Measurements from ENCODE around the gene DDX51.

DDX51 gene

DNA sequence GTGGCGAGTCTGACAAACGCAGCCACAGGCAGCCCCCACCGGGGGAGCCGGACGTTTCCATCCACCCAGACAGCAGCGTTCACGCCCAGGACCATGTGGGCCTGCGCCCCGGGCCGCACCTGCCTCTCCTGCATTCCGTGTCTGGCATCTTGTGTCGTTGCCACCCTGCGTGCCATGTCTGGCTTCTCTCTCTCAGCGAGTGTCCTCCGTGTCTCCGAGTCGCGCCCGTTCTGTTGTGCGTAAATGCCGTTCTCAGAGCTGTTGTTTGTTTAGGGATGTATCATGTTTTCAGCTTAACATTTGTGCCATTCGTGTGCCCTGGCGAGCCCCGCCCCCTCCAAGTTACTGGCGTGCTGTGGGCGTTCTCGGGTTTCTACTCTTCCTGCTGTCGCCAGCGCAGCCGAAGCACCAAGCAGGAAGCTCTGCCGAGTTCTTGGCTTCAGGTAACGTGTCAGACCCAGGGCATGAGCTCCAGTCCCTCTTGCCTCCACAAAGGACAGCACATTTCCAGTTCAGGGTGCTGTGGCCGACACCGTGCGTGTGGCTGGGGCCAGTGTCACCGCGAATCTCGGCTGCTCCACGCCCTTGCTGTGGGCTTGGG is 34.8 kb upstream of the DDX51 start:
- no peak for DNase-seq

GRCh38 chr12:132178316-132178715 is 34.2 kb upstream of the DDX51 start:
- DNase-seq = no peak

DNA sequence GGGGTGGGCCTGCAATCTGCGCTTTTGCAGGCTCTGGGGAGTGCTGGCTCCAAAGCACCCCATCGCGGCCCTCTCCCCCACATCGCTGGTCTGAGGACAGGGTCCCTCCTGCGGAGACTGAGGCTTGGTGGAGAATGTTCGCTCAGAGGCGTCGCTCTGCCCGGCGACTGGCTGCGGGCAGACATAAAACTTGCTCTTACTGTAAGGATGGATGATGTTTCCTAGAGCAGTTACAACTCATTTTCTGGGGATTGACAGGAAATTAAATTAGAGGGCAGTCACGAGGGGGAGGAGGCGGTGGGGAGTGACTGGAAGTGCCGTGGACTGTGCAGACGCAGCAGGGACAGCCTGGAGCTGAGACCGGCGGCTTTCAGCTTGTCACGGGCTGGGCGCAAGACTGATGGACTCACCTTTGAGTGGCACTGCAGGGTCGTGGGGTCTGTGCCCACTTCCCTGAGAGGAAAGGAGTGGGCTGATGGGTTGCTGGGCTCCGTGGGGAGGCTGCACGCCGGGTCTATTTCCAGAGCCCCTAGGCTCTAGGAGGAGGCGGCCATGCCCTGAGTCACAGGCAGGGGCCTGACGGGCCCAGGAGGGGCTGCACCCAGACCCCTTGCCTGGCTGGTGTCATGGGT is 32.9 kb upstream of the DDX51 start:
- DNase-seq = no peak

DNA sequence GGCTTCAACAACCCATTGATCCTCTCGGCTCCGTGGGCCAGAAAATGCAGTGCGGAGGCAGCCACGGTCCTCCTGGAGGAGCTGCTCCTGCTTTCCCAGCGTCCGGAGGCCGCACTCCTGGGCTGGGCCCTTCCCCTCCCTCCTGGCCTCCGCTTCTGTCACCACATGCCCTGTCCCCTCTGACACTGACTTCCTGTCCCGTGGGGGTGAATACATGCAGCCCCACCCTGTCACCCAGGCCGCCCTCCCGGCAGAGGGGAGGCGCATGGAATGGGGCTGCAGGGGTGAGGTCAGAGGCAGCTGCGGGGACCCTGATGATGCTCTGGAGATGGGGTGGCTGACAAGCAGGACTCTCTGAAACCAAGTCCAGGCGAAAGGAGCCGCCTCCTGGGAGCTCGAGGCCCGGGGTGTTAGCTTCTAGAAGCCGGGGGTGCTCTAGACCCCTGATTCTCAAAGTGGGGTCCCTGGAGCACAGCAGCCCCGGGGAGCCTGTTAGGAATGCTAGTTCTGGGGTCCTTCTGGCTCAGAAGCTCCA is 32.3 kb upstream of the DDX51 start:
- no peak for DNase-seq

DNA sequence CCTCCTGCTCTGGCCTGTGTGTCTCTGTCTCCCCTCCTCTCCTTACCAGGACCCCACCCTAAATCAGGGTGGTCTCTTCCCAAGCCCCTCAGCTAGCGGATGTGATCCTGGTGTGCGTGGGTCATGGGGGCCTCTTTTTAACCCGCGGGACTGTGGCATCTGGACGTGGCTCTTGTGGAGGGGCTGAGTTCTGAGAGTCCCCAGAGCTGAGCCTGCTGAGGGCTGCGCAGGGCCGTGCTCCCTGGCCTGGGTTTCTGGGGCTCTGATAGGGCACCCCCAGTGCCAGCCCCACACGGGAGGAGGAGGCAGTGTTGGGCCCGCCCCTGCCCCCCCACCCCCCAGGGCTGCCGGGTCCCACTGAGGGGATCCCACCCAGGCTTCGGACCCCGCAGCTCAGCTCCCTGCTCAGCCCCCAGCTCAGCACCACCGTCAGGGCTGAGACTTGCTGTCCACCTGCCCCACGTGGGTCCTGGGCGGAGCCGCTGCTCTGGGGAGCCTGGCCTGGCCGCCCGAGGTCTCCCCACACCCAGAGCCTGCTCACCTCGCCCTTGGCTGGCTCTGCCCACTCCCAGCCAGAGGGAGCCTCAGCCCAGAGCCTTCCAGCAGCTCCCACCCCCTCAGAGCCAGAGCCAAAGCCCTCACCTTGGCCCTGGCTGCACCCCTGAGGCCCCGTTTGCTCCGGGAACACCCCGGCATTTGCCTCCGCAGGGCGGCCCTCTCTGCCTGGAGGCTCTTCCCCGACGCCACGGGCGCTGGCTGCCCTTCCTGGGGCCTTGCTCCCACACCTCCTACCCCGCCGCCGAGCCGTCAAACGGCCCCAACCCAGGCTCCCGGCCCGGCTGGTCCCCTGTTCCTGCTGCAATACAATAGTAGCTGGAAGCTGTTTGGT is 31.6 kb upstream of the DDX51 start:
- DNase-seq = no peak

GRCh38 chr12:132174839-132175490 is 30.8 kb upstream of the DDX51 start:
- DNase-seq = no peak

GRCh38 chr12:132174015-132174838 is 30.1 kb upstream of the DDX51 start:
- DNase-seq = no peak

DNA sequence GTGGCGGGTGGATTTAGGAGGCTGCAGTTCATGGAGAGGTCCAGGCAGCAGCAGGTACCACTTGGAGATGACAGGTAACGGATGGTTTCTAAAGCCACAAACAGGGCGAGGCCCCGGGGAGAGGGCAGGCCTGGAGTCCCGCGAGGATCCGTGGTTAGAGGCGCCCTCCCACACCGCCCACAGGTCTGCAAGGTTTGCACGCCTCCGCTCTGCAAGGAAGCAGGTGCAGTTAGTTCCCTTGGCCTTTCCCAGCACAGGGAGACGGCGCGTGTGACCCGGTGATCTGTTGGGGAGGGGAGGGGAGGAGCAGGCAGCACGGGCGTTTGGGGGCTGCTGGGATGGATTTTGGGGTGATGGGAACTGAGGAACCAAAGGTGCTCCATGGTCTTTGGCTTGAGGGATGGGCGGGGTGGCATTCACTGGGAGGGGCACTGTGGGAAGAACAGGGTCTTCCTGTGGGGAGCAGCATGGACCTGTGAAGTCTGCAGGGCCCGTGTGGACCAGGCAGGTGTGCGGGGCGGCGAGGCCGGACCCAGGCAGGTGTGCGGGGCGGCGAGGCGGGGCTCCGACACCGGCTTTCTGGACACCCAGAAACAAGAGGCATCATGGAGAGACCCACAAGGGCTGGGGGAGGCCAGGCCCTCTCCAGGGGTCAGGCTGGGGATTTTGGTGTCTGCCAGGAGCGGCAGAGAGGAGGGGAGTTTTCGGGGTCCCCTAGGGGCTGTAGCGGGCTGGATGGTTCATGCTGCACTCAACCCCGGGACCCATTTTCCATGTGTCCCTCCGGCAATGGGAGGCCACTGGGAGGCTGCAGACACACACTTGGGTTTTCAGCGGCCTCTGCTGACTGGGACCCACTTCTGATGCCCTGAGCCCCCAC is 29.3 kb upstream of the DDX51 start:
- no peak for DNase-seq

GRCh38 chr12:132172619-132173018 is 28.5 kb upstream of the DDX51 start:
- DNase-seq = no peak

DNA sequence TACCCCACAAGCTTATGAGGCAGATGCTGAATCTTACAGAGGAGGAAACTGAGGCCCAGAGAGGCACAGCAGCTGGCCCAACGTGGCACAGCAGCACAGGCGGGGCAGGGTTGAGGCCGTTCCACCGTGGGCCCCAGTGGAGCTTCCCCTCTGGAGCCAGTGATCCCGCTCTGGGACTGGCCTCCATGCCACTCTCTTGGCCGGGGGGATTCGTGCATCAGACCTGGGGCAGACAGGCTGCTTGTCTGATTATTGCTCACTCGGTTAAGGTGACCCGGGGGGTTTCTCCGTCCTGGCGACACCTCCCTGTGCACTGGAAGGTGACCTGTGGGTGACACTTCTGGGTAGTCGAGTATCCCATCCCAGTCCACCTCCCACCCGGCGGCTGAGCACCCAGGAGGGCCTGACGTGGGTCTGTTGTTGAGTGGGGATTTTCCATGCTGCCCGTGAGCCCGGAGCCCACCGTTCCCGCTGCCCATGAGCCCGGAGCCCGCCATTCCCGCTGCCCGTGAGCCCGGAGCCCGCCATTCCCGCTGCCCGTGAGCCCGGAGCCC is 27.9 kb upstream of the DDX51 start:
- DNase-seq = no peak

DNA sequence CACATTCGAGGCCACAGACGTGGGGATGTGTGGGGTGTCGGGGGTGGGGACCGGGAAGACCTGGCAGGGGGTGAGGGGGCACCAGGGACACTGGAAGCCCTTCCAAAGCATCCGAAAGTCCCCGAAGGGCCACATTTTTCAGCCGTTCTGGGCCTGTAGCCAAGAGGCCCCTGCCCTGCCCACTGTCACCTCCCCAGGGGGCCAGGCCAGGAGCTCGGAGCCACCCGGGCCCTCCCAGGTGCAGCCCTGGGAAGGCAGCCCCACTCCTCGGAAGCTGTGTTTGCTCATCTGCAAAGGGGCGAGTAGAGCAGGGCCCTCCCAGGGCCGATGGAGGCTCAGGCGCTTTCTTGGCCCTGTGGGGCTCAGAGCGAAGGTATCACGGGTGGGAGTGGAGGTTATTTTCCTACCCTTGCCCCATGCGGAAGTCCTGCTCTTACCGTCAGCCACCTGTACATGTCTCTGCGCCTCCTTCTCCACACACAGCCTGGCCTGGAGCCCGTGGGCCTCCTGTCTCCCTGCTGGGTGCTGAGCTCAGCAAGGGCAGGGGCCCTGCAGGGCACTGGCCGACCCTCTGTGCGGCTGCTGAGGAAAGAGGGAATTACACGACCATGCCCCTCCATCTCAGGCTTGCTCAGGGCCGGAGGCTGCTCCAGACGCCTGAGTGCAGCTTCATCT is 27.3 kb upstream of the DDX51 start:
- DNase-seq = no peak

- DNase-seq = no peak
These were observed 26.6 kb upstream of the DDX51 start for GRCh38 chr12:132170637-132171292.

- peak; percentile 4 for DNase-seq
These were observed 26.0 kb upstream of the DDX51 start for GRCh38 chr12:132170094-132170636.

- no peak for DNase-seq
These were observed 25.3 kb upstream of the DDX51 start for GRCh38 chr12:132169376-132169775.

DNA sequence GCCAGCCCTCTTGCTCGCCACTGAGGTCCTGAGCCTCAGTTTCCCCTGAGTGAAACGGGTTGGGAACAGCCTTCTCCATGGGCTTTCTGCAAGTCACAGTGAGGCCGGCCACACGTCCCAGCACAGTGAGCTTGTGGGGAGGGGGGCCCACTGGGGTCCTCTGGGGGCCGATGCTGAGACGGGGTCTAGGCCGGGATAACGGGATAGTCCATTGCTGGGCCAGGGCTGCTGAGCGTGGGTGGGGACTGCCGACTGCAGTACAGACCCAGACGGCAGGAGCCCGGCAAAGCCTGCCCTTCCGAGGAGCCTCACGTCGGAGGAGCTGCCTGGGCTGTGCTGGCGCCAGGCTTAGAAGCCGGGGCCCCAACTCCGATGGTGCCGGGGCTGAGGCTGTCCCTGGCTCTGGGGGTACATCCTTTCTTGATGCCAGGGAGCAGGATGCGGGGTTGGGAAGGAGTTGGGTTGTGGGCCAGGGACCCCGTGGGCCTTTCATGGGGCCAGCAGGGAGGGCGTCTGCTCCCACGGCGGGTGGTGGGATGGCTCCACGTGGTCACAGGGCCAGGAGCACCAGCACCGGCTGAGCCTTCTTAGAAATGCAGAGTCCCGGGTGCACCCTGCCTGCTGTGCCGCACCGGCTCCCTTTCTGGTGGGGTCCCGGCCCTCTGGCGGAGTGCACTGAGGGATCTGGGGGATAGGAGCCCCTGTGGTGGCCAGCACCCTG is 24.4 kb upstream of the DDX51 start:
- no peak for DNase-seq

DNA sequence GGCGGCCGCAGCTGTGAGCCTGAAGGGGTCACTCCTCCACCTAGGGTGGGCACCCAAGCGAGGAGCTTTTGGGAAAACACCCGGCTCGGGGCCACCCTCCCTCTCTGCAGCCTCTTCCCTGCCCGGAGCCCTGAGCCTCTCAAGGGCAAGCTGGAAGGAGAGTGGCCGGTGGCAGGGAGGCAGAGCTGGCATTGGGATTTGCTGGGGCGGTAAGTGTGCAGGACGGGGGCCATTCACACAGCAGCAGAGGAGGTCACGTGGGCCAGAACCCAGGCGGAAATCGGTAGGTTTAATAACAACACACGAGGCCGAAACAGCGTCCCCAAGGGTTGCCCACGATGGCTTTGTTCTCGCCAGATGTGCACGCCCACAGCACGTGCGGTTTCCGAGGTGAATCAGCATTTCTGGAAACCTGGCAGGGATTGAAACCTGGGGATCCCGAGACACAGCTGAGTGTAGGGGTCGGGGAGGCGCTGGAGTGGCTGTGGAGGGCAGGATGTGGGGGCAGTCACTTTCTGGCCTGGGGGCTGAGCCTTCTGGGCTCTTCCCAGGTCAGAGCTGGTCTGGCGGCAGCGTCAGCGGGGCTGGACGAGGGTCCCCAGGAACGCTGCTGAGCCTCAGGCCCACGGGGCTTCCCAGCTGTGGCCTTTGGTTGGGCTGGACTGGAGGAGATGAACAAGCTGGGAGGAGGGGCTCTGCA is 23.6 kb upstream of the DDX51 start:
- no peak for DNase-seq

- DNase-seq = no peak
These were observed 22.9 kb upstream of the DDX51 start for GRCh38 chr12:132166801-132167591.
